Loucy (cell line): ENCODE data around the gene LHCGR.

Source experiments
- H2AFZ ChIP-seq: fragments of 200-600 bp; sonication (generic); 2 replicates; pipeline ENCODE4 v1.6.0; 2016; ENCODE audit warnings: antibody characterized with exemption, mild to moderate bottlenecking, low read length, moderate library complexity
- H3F3A ChIP-seq: fragments of 200-600 bp; 2 replicates; pipeline ENCODE4 v1.6.0; 2016; ENCODE audit warnings: antibody characterized with exemption, low read depth, mild to moderate bottlenecking
- H3K27me3 ChIP-seq: fragments of 200-600 bp; sonication (generic); 2 replicates; pipeline ENCODE4 v1.6.1; 2014; ENCODE audit warnings: low read length, mild to moderate bottlenecking; ENCODE audit not compliant: insufficient read depth, poor library complexity, severe bottlenecking
- H3K36me3 ChIP-seq: fragments of 200-600 bp; sonication (generic); 2 replicates; pipeline ENCODE4 v1.6.1; 2016; ENCODE audit warnings: low read length; ENCODE audit not compliant: insufficient read depth
- H3K4me1 ChIP-seq: fragments of 200-600 bp; sonication (generic); 2 replicates; pipeline ENCODE4 v1.5.1; 2014; ENCODE audit warnings: low read length, mild to moderate bottlenecking; ENCODE audit not compliant: insufficient read depth, poor library complexity, severe bottlenecking
- H3K4me2 ChIP-seq: fragments of 200-600 bp; sonication (generic); 2 replicates; pipeline ENCODE4 v1.6.0; 2014; ENCODE audit warnings: antibody characterized with exemption, low read length, low read depth, mild to moderate bottlenecking; ENCODE audit not compliant: poor library complexity, severe bottlenecking
- H3K4me3 ChIP-seq: fragments of 200-600 bp; sonication (generic); 2 replicates; pipeline ENCODE4 v1.5.1; 2014; ENCODE audit warnings: low read length, mild to moderate bottlenecking, mixed read lengths; ENCODE audit not compliant: poor library complexity, severe bottlenecking
- H3K79me2 ChIP-seq: fragments of 200-600 bp; sonication (generic); 2 replicates; pipeline ENCODE4 v1.6.1; 2014; ENCODE audit warnings: low read length; ENCODE audit not compliant: insufficient read depth
- H3K9ac ChIP-seq: fragments of 200-600 bp; sonication (generic); 2 replicates; pipeline ENCODE4 v1.6.0; 2014; ENCODE audit warnings: mild to moderate bottlenecking, low read depth, low read length, moderate library complexity; ENCODE audit not compliant: poor library complexity, severe bottlenecking
- H3K9me2 ChIP-seq: fragments of 200-600 bp; sonication (generic); replicated peaks from 2 replicates; pipeline ENCODE4 v1.6.1; 2016; ENCODE audit warnings: low read depth, low read length, mixed read lengths
- H3K9me3 ChIP-seq: fragments of 200-600 bp; sonication (generic); 2 replicates; pipeline ENCODE4 v1.6.1; 2014; ENCODE audit warnings: mild to moderate bottlenecking, antibody characterized with exemption, low read length, low read depth; ENCODE audit not compliant: insufficient read depth
- H4K20me1 ChIP-seq: fragments of 200-600 bp; sonication (generic); 2 replicates; pipeline ENCODE4 v1.6.0; 2014; ENCODE audit warnings: antibody characterized with exemption, low read length, mild to moderate bottlenecking; ENCODE audit not compliant: insufficient read depth, poor library complexity, severe bottlenecking
- EZH2phosphoT487 ChIP-seq: fragments of 200-600 bp; IDR thresholded peaks from 2 replicates; pipeline ENCODE4 v1.6.1; 2018; ENCODE audit warnings: antibody characterized with exemption, mild to moderate bottlenecking, moderate library complexity, borderline replicate concordance
- TF ChIP-seq, protein P1 (sequence below): fragments of 200-600 bp; sonication (generic); conservative IDR thresholded peaks from 2 replicates; pipeline ENCODE4 v1.5.1; 2014; ENCODE audit warnings: mild to moderate bottlenecking, antibody characterized with exemption, low read length

Gene LHCGR

DNA sequence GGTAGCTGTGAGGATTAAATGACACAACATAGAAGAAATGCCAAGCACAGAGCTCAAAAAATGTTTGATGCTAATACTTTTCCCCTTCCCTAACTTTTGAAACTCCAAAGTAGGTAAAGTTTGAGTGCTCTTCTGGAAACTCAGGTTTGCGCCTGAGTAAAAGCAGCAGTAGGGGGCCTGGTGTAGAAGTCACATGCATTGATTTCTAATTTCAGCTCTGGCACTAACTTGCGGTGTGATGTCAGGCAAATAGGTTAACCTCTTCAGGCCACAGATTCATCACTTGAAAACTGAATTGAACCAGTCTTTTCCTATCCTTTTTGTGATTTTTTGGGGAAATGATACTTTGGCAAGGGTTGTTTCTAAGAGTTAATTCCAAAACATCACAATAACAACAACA is 27.2 kb downstream of the LHCGR start:
- Histone ChIP-seq H3K9me3 (no peaks in the 10 kb centered on the region), H3K9ac (no peak overlapping the region), H3K4me1 (no peaks in the 10 kb centered on the region), H3F3A (no peaks in the 10 kb centered on the region), H3K4me3 (no peak overlapping the region), H3K79me2 (no peaks in the 10 kb centered on the region), H2AFZ (no peak overlapping the region), H3K4me2 (no peak overlapping the region), H3K36me3 (no peaks in the 10 kb centered on the region), H4K20me1 (no peaks in the 10 kb centered on the region), H3K27me3 (no peaks in the 10 kb centered on the region), H3K9me2 (no peaks in the 10 kb centered on the region)
- TF ChIP-seq, protein P1, sequence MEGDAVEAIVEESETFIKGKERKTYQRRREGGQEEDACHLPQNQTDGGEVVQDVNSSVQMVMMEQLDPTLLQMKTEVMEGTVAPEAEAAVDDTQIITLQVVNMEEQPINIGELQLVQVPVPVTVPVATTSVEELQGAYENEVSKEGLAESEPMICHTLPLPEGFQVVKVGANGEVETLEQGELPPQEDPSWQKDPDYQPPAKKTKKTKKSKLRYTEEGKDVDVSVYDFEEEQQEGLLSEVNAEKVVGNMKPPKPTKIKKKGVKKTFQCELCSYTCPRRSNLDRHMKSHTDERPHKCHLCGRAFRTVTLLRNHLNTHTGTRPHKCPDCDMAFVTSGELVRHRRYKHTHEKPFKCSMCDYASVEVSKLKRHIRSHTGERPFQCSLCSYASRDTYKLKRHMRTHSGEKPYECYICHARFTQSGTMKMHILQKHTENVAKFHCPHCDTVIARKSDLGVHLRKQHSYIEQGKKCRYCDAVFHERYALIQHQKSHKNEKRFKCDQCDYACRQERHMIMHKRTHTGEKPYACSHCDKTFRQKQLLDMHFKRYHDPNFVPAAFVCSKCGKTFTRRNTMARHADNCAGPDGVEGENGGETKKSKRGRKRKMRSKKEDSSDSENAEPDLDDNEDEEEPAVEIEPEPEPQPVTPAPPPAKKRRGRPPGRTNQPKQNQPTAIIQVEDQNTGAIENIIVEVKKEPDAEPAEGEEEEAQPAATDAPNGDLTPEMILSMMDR: no peak
- TF ChIP-seq EZH2phosphoT487: no peak

DNA sequence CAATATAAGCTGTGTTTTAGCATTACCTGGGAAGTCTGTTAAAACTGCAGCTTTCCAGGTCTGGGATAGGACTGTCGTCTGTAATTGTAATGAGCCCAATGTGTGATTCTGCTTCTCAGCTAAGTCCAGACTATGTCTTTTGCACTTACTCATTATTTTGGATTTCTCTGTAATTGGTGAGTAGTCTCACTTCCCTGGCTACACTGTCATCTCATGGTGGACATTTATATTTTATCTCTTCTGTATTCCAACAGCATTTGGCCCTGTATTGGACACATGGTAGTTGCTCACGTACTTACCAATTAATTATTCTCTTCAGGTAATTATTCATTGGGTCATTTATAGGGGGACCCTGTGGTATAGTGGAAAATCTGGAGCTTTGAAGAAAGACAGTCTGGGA is 28.0 kb downstream of the LHCGR start:
- Histone ChIP-seq H3K27me3 (no peaks in the 10 kb centered on the region), H3K4me3 (no peak overlapping the region), H3K36me3 (no peaks in the 10 kb centered on the region), H3K9me2 (no peaks in the 10 kb centered on the region), H3K4me2 (no peak overlapping the region), H3K9me3 (no peaks in the 10 kb centered on the region), H3F3A (no peaks in the 10 kb centered on the region), H3K79me2 (no peaks in the 10 kb centered on the region), H4K20me1 (no peaks in the 10 kb centered on the region), H3K4me1 (no peaks in the 10 kb centered on the region), H2AFZ (no peak overlapping the region), H3K9ac (no peak overlapping the region)
- TF ChIP-seq EZH2phosphoT487: no peak
- TF ChIP-seq, protein P1: no peak

DNA sequence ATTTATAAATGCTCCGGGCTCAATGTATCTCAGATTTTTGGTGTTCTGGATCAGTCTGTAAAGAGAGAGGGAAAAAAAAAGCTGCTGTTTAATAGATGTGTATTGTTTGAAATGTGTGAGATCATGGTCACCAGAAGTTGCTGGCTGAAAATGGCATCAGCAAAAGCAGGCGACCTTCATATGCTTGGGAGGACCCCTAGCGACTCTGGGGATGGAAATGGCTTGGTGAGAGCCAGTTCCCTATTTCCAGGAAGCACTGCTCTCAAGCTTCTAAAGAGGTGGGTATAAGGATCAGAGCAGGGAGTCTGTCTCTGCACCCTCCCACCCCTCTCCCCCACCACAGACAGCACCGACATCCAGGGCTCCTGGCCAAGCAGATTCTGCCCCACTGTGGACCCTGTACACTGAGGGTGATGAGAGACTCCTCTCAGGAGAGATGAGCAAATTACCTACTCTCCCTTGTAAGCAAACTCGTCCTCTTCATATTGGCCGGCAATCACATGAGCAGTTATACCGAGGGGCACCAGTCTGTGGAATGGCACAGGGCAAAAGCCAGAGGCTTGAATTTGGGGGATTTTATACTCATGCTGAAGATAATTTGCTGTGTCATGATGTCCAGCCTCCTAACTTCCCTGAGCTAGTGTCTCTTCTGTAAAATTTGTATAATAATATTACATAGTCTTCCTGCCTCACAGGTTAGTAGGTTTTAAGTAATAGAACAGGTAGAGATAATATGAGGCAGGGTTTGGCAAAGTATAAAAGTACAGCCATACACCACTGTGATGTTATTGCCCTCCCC is 29.6 kb downstream of the LHCGR start:
- Histone ChIP-seq H3K9ac (no peak overlapping the region), H3K9me2 (no peaks in the 10 kb centered on the region), H3K4me3 (no peak overlapping the region), H4K20me1 (no peaks in the 10 kb centered on the region), H3K9me3 (no peaks in the 10 kb centered on the region), H3K36me3 (no peaks in the 10 kb centered on the region), H3K4me1 (no peaks in the 10 kb centered on the region), H3K27me3 (no peaks in the 10 kb centered on the region), H3K79me2 (no peaks in the 10 kb centered on the region), H2AFZ (no peak overlapping the region), H3K4me2 (no peak overlapping the region), H3F3A (no peaks in the 10 kb centered on the region)
- TF ChIP-seq, protein P1: no peak
- no peak for TF ChIP-seq EZH2phosphoT487
